Mononuclear cell (primary cell): Measurements from ENCODE around the gene MYDGF. TPM values are rescaled to one million over a fixed set of nuclear protein-coding genes. Genes with fewer than 3 reads are reported as not detected.
"Not testable (repeated sequence)": the region's sequence is repeated elsewhere in the genome, so short reads cannot be mapped to it uniquely, and the experiment has no call there.

Source experiments
- H3K27me3 ChIP-seq: 2 replicates; pipeline ENCODE4 v1.6.0; 2011; ENCODE audit warnings: low read length, control low read depth; ENCODE audit not compliant: insufficient read depth
- H3K4me1 ChIP-seq: 2 replicates; pipeline ENCODE4 v1.5.1; 2011; ENCODE audit warnings: mild to moderate bottlenecking, low read length, control low read depth; ENCODE audit not compliant: insufficient read depth
- H3K4me3 ChIP-seq: 2 replicates; pipeline ENCODE4 v1.5.1; 2011; ENCODE audit warnings: mild to moderate bottlenecking, low read length, moderate library complexity
- H3K9me3 ChIP-seq: 2 replicates; pipeline ENCODE4 v1.5.1; 2011; ENCODE audit warnings: low read depth, mild to moderate bottlenecking, control low read depth, low read length
- total RNA-seq: library from RNA; depleted of rRNA; stranded (reverse); fragments of >200 nt; gene quantifications from one replicate; pipeline ENCODE4 v1.2.3, GENCODE V29; 2012

The MYDGF gene
- 40.8 TPM for total RNA-seq

GRCh38 chr19:4669723-4670480 lies at the start of gene MYDGF:
MYDGF (minus strand) TSS chr19:4670342; CDS start chr19:4670334, 8 bp downstream.
- H3K4me1 ChIP-seq, result peaks cover 14% of the 10 kb centered on the region
- H3K9me3 ChIP-seq, result no peaks in the 10 kb centered on the region
- H3K4me3 ChIP-seq, result peak within 1 kb of the TSS; percentile 57
- H3K27me3 ChIP-seq, result no peaks in the 10 kb centered on the region

DNA sequence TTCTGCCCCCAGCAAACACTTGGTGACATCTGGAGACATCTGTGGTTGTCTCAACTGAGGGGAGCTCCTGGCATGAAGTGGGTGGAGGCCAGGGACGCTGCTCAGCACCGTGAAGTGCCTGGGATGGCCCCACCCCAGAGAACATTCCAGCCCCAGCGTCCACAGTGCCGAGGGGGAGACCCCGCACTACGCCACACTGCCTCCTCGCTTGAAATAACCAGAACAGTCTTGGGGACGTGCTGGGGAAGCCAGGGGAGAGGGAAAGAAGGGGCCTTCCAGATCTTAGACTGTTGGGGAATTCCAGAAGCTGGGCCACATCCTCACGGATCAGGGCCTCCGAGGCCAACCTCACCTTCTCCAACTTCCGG lies 49.3 kb upstream of the MYDGF start:
- H3K4me3 ChIP-seq, result no peak overlapping the region

GRCh38 chr19:4717966-4718701 lies 48.0 kb upstream of the MYDGF start:
- Histone ChIP-seq H3K27me3 (no peaks in the 10 kb centered on the region), H3K9me3 (no peaks in the 10 kb centered on the region), H3K4me3 (no peak overlapping the region), H3K4me1 (peaks cover 19% of the 10 kb centered on the region)

More for the DNA sequence above, 49.3 kb upstream of the MYDGF start:
- H3K9me3 ChIP-seq, result no peaks in the 10 kb centered on the region
- peaks cover 19% of the 10 kb centered on the region for H3K4me1 ChIP-seq
- H3K27me3 ChIP-seq, result no peaks in the 10 kb centered on the region

DNA sequence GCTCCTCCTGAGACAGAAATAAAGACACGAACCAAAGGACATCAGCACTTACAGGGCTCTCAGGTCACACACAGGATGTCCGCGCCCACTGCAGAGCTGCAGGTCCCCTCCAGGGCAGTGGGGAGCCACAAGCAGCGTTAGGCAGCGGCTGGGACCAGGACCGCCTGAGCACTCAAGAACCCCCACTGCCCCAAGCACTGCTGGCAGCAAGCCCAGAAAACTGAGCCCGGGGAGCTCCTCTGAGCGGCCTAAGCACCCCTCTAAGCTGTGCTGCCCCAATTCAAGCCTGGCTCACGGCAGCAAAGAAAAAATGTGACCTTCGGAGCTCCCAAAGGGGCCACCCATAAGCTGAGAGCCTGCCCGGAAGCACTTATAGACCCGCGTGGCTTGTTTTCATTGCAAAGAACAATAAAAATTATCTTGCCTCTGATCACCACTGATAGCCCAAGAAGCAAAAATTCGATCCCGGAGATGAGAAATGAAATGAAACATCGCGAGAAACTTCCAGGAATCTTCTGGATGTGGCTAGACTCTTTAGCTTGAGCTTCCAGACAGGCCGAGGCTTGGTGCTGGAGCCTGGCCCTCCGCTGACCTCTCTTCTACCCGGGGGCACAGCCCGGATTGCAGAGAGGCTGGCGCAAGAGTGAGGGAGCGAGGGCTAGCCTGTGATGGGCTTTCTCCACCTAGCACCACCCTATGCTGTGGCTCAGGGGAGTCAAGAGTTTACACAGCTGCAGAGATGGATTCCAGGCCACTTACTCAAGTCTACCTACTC lies 47.2 kb upstream of the MYDGF start:
- H3K9me3 ChIP-seq, result no peaks in the 10 kb centered on the region
- peaks cover 11% of the 10 kb centered on the region for H3K4me1 ChIP-seq
- H3K27me3 ChIP-seq, result no peaks in the 10 kb centered on the region
- H3K4me3 ChIP-seq, result no peak overlapping the region

DNA sequence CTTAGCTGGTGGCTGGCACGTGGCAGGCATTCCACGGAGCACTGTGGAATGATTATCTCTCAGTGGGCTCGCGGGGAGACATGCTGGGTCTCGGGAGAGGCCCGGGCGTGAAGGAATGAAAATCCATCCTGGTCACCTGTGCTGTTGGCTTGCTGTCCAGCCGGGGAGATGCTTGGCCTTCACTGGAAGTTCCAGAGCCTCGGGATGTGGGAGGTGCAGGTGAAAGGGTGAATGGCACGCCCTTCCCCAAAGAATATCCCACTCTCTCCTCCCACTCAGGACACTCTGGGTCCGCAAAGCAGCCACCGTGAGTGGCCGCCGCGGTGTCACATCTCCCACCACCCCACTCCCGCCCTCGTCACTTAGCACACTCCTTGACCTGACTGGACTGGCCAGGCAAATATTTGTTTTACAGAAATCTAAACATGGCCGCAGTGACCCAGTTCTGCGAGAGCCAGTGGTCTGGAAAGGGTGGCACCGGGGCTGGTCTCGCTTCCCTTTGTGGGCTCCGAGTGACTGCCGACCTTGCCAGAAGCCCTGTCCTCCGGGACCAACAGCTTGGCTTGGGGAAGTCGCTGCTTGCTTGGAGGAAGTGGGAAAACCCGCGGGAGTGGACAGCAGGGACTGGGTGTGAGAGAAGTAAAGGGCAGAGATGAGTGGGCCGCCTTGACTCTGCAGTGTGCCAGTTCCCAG lies 45.5 kb upstream of the MYDGF start:
- Histone ChIP-seq H3K4me1 (peaks cover under 1% of the 10 kb centered on the region), H3K9me3 (no peaks in the 10 kb centered on the region)

DNA sequence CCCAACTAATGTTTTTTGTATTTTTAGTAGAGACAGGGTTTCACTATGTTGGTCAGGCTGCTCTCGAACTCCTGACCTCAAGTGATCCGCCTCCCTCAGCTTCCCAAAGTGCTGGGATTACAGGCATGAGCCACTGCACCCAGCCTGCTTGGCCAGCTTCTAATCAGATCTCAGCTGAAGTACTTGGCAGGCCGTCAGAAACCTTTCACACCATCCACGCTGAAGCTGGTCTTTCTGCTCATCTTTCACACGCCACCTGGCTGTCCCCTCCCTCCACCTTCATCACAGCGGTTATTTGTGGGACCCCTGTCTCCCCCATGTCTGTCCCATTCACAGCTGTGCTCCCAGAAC lies 45.0 kb upstream of the MYDGF start:
- H3K4me3 ChIP-seq, H3K27me3 ChIP-seq, H3K4me1 ChIP-seq, H3K9me3 ChIP-seq: not testable (repeated sequence)

More for the DNA sequence above, 45.5 kb upstream of the MYDGF start:
- no peaks in the 10 kb centered on the region for H3K27me3 ChIP-seq
- H3K4me3 ChIP-seq, result no peak overlapping the region

DNA sequence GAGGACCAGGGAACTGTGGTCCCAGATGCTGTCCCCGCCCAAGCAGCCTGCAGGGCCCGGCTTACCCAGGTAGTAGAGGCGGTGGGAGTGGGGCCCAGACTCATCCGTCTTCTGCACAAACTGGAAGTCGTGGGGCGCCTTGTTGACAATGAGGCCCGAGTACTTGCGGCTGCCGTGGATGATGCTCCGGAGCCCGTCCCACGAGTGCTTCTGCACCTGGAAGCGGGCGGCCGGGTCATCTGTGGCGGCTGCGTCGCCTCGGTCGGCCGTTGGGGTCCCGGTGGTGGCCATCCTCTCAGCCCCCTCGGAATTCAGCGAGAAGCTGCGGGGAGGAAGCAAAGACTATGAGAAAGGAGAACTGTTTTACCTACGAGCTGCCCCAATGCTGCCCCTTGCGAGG lies 43.9 kb upstream of the MYDGF start:
- Histone ChIP-seq H3K9me3 (no peaks in the 10 kb centered on the region), H3K4me3 (no peak overlapping the region), H3K4me1 (peaks cover 9% of the 10 kb centered on the region), H3K27me3 (no peaks in the 10 kb centered on the region)

- peaks cover 9% of the 10 kb centered on the region for H3K4me1 ChIP-seq
- H3K4me3 ChIP-seq, result no peak overlapping the region
- H3K9me3 ChIP-seq, result no peaks in the 10 kb centered on the region
- H3K27me3 ChIP-seq, result no peaks in the 10 kb centered on the region
Measured at GRCh38 chr19:4713384-4713951, 43.3 kb upstream of the MYDGF start.

DNA sequence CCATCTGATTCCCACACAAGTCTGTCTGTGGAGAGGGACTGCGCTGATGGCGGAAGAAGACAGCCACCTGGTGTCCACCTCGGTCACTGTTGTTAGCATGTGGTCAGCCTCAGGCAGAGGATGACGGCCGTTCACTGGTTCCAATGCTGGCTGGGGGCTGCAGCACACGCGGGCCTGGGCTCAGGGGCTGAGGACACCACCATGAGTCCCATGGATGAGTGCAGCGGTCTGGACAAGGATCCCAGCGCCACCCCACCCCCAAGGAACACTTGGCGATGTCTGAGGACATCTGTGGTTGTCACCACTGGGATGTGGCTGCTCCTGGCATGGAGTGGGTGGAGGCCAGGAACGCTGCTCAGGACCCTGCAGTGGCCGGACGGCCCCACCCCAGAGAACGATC lies 42.6 kb upstream of the MYDGF start:
- Histone ChIP-seq H3K9me3 (no peaks in the 10 kb centered on the region), H3K4me1 (peaks cover 9% of the 10 kb centered on the region)

GRCh38 chr19:4711211-4711610 lies 41.1 kb upstream of the MYDGF start:
- Histone ChIP-seq H3K4me3 (no peak overlapping the region), H3K9me3 (no peaks in the 10 kb centered on the region), H3K4me1 (peaks cover 9% of the 10 kb centered on the region), H3K27me3 (no peaks in the 10 kb centered on the region)

More for the DNA sequence above, 42.6 kb upstream of the MYDGF start:
- Histone ChIP-seq H3K4me3 (no peak overlapping the region), H3K27me3 (no peaks in the 10 kb centered on the region)

- peaks cover 9% of the 10 kb centered on the region for H3K4me1 ChIP-seq
- no peaks in the 10 kb centered on the region for H3K27me3 ChIP-seq
- H3K9me3 ChIP-seq, result no peaks in the 10 kb centered on the region
- H3K4me3 ChIP-seq, result no peak overlapping the region
Measured at GRCh38 chr19:4710281-4710600, 40.1 kb upstream of the MYDGF start.

DNA sequence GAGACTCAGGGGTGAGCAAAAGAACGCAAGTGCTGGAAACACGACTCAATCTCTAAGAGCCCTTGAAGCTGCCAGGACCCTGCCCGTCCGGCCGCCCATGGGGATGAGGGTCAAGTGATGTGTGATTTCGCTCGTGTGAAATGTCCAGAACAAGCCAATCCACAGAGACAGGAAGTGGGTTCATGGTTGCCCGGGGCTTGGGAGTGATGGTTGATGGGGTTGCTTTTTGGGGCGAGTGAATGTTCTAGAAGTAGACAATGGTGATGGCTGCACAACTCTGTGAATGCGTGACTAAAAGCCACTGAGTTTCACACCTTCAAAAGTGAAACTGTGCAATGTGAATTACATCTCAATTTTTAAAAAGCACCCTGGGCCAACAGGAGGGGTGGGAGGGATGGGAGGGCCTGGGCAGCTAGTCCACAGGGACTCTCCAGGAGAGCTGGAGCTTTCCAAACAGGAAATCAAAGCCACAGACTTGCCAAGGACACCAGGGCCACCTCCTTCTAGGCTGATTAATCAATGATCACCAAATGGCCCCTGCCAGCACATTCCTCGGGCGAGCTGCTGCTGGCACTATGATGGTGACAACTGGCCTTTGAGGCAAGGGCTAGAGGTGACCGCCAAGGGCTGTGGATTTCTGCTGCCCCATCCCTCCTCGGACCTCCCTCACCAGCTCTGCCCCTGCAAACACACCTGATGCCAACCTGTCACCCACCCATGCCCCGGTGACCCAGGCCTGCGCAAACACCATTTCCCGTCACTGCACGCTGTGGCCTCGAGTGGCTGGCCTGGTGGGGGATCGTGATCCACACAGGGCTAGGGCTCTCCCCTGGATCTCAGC lies 39.5 kb upstream of the MYDGF start:
- H3K4me1 ChIP-seq, result peaks cover 9% of the 10 kb centered on the region
- H3K9me3 ChIP-seq, result no peaks in the 10 kb centered on the region
- H3K27me3 ChIP-seq, result no peaks in the 10 kb centered on the region
- no peak overlapping the region for H3K4me3 ChIP-seq

- no peaks in the 10 kb centered on the region for H3K27me3 ChIP-seq
- peaks cover 9% of the 10 kb centered on the region for H3K4me1 ChIP-seq
- H3K4me3 ChIP-seq, result no peak overlapping the region
- H3K9me3 ChIP-seq, result no peaks in the 10 kb centered on the region
Measured at GRCh38 chr19:4707956-4708650, 38.0 kb upstream of the MYDGF start.
